ENCODE data around the gene KAT5. TPM values are rescaled to one million over a fixed set of nuclear protein-coding genes. Genes with fewer than 3 reads are reported as not detected.

Gene KAT5
- total and polyA plus RNA-seq, 10 of the 15 experiments (the other 5 are each of a cell fraction or from before 2014, with no cell fraction given) = 3.4 to 66.1 (median 46.3) TPM

DNA sequence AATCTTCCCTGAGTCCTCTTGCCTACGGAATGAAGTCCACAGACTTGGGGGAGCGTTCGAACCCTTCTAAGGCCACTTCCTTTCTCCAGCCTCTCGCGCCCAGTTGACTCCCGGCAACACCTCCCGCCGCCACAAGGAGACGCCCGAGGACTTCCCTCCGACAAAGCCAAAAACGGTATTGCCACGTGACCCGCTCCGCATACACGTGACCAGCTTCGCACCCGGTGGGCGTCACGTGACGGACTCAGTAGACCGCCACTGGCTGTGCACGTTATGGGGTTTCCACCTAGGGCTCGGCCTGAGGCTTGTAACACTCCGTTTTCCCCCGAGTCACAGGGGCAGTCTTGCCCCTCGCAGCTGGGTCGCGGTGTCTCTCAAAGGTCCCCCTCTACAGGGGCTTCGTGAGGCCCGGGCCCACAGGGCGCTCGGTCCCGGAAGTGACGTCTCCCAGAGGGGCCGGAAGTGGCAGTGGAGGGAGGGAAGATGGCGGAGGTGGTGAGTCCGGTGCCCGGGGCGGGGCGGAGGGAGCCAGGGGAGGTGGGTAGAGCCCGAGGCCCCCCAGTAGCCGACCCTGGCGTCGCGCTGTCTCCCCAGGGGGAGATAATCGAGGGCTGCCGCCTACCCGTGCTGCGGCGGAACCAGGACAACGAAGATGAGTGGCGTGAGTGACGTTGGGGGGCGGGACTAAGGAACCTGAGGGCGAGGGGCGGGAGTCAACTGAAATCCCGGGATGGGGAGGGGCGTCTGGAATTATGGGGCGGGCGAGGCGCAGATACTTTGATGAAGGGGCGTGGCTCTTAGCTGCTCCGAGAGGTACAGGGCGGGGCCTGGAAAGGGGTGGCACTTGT is at the start of gene KAT5 (continued):
- TF ChIP-seq, protein P1, sequence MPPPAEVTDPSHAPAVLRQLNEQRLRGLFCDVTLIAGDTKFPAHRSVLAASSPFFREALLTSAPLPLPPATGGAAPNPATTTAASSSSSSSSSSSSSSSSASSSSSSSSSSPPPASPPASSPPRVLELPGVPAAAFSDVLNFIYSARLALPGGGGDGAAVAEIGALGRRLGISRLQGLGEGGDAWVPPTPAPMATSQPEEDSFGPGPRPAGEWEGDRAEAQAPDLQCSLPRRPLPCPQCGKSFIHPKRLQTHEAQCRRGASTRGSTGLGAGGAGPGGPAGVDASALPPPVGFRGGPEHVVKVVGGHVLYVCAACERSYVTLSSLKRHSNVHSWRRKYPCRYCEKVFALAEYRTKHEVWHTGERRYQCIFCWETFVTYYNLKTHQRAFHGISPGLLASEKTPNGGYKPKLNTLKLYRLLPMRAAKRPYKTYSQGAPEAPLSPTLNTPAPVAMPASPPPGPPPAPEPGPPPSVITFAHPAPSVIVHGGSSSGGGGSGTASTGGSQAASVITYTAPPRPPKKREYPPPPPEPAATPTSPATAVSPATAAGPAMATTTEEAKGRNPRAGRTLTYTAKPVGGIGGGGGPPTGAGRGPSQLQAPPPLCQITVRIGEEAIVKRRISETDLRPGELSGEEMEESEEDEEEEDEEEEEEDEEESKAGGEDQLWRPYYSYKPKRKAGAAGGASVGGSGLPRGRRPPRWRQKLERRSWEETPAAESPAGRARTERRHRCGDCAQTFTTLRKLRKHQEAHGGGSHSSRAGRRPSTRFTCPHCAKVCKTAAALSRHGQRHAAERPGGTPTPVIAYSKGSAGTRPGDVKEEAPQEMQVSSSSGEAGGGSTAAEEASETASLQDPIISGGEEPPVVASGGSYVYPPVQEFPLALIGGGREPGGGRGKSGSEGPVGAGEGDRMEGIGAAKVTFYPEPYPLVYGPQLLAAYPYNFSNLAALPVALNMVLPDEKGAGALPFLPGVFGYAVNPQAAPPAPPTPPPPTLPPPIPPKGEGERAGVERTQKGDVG (CRISPR knock-in tag; IDR thresholded peaks at IDR 0.05) = peak; percentile 78; the same call in 1 of the 2 replicates
- TF ChIP-seq SRF (IDR thresholded peaks at IDR 0.05; ENCODE audit: low read depth in 2 of 2, low read length in 2 of 2) = peak; percentile 97
- TF ChIP-seq NFYA (IDR thresholded peaks at IDR 0.05; ENCODE audit: borderline replicate concordance, low read depth, low read length) = no peak
- peak; percentile 73; the same call in 1 of the 2 replicates for TF ChIP-seq PML (IDR thresholded peaks at IDR 0.05; ENCODE audit: low read length)
- TF ChIP-seq EZH2 (IDR thresholded peaks at IDR 0.05; ENCODE audit: borderline replicate concordance, control insufficient read depth, low read depth, low read length) = no peak
- TF ChIP-seq TCF12 (IDR thresholded peaks at IDR 0.05; ENCODE audit: low read depth, low read length) = 0 out of 2 replicates have a peak, but pooled peaks have one; percentile 11
- TF ChIP-seq, protein P2, sequence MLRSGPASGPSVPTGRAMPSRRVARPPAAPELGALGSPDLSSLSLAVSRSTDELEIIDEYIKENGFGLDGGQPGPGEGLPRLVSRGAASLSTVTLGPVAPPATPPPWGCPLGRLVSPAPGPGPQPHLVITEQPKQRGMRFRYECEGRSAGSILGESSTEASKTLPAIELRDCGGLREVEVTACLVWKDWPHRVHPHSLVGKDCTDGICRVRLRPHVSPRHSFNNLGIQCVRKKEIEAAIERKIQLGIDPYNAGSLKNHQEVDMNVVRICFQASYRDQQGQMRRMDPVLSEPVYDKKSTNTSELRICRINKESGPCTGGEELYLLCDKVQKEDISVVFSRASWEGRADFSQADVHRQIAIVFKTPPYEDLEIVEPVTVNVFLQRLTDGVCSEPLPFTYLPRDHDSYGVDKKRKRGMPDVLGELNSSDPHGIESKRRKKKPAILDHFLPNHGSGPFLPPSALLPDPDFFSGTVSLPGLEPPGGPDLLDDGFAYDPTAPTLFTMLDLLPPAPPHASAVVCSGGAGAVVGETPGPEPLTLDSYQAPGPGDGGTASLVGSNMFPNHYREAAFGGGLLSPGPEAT (IDR thresholded peaks at IDR 0.05; ENCODE audit: low read depth) = peak; percentile 99
- peak; percentile 42 to 67; a peak in 2 of 3 replicates for TF ChIP-seq EGR1 (IDR thresholded peaks at IDR 0.05; ENCODE audit: borderline replicate concordance in 1 of 2, low read depth in 2 of 2, low read length in 2 of 2)
- TF ChIP-seq MYC (IDR thresholded peaks at IDR 0.05; ENCODE audit: insufficient read depth, insufficient read length, insufficient replicate concordance, low read length, severe bottlenecking) = no peak
- TF ChIP-seq MEF2A (IDR thresholded peaks at IDR 0.05; ENCODE audit: insufficient read depth, low read depth, low read length) = no peak
- TF ChIP-seq, protein P3, sequence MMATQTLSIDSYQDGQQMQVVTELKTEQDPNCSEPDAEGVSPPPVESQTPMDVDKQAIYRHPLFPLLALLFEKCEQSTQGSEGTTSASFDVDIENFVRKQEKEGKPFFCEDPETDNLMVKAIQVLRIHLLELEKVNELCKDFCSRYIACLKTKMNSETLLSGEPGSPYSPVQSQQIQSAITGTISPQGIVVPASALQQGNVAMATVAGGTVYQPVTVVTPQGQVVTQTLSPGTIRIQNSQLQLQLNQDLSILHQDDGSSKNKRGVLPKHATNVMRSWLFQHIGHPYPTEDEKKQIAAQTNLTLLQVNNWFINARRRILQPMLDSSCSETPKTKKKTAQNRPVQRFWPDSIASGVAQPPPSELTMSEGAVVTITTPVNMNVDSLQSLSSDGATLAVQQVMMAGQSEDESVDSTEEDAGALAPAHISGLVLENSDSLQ (IDR thresholded peaks at IDR 0.05) = peak; percentile 97
- peak; percentile 64 for TF ChIP-seq NR2F1 (conservative IDR thresholded peaks at IDR 0.05)
- peak; percentile 43; the same call in 1 of the 2 replicates for TF ChIP-seq MTA2 (IDR thresholded peaks at IDR 0.05; ENCODE audit: low read depth)
- TF ChIP-seq, protein P4, sequence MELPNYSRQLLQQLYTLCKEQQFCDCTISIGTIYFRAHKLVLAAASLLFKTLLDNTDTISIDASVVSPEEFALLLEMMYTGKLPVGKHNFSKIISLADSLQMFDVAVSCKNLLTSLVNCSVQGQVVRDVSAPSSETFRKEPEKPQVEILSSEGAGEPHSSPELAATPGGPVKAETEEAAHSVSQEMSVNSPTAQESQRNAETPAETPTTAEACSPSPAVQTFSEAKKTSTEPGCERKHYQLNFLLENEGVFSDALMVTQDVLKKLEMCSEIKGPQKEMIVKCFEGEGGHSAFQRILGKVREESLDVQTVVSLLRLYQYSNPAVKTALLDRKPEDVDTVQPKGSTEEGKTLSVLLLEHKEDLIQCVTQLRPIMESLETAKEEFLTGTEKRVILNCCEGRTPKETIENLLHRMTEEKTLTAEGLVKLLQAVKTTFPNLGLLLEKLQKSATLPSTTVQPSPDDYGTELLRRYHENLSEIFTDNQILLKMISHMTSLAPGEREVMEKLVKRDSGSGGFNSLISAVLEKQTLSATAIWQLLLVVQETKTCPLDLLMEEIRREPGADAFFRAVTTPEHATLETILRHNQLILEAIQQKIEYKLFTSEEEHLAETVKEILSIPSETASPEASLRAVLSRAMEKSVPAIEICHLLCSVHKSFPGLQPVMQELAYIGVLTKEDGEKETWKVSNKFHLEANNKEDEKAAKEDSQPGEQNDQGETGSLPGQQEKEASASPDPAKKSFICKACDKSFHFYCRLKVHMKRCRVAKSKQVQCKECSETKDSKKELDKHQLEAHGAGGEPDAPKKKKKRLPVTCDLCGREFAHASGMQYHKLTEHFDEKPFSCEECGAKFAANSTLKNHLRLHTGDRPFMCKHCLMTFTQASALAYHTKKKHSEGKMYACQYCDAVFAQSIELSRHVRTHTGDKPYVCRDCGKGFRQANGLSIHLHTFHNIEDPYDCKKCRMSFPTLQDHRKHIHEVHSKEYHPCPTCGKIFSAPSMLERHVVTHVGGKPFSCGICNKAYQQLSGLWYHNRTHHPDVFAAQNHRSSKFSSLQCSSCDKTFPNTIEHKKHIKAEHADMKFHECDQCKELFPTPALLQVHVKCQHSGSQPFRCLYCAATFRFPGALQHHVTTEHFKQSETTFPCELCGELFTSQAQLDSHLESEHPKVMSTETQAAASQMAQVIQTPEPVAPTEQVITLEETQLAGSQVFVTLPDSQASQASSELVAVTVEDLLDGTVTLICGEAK (IDR thresholded peaks at IDR 0.05; ENCODE audit: borderline replicate concordance) = peak; percentile 98
- no peak for TF ChIP-seq CHD4 (IDR thresholded peaks at IDR 0.05)
- no peak for TF ChIP-seq HDAC6 (IDR thresholded peaks at IDR 0.05; ENCODE audit: unreplicated experiment)

All from GM12878 (cell line).